Measurements from ENCODE around the gene SIN3B.

DNA sequence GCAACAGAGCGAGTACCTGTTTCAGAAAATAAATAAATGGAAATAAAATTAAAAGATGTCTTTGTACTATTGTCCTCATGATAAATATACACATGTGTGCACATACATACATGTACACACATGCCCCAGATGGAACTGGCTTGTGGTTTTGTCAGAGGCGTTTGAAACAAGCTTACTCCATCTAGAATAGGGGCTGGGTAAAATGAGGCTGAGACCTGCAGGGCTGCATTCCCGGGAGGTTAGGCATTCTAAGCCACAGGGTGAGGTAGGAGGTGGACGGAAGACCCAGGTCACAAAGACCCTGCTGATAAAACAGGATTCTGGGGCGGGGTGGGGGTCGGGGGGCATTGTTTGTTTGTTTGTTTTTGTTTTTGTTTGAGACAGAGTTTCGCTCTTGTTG is 8.1 kb upstream of the SIN3B start:
- TF ChIP-seq EP300 (IDR thresholded peaks at IDR 0.05), result no peak
- TF ChIP-seq POLR2A (IDR thresholded peaks at IDR 0.05), result no peak
